OCI-LY1 (cell line): ENCODE data around the gene MET.

Experiments
- H2AFZ ChIP-seq: fragments of 200-600 bp; sonication (generic), shearing (Covaris generic); 2 replicates; pipeline ENCODE4 v1.6.0; 2014; ENCODE audit warnings: antibody characterized with exemption, mild to moderate bottlenecking, low read length
- H3F3A ChIP-seq: fragments of 200-600 bp; sonication (generic), shearing (Covaris generic); 2 replicates; pipeline ENCODE4 v1.6.0; 2014; ENCODE audit warnings: mild to moderate bottlenecking, antibody characterized with exemption, low read length, moderate library complexity; ENCODE audit not compliant: insufficient read depth
- H3K27ac ChIP-seq: fragments of 200-600 bp; sonication (generic); 2 replicates; pipeline ENCODE4 v1.5.1; 2014; ENCODE audit warnings: low read length, mixed run types, mild to moderate bottlenecking, low read depth; ENCODE audit not compliant: poor library complexity, severe bottlenecking
- H3K27me3 ChIP-seq: fragments of 200-600 bp; sonication (generic); 2 replicates; pipeline ENCODE4 v1.6.0; 2014; ENCODE audit warnings: antibody characterized with exemption, mild to moderate bottlenecking, low read length, moderate library complexity; ENCODE audit not compliant: insufficient read depth
- H3K36me3 ChIP-seq: fragments of 200-600 bp; sonication (generic); 2 replicates; pipeline ENCODE4 v1.6.1; 2014; ENCODE audit warnings: mild to moderate bottlenecking, antibody characterized with exemption, low read length, moderate library complexity, mixed read lengths; ENCODE audit not compliant: insufficient read depth
- H3K4me1 ChIP-seq: fragments of 200-600 bp; sonication (generic); 2 replicates; pipeline ENCODE4 v1.5.1; 2014; ENCODE audit warnings: mild to moderate bottlenecking, low read length, moderate library complexity; ENCODE audit not compliant: insufficient read depth, severe bottlenecking
- H3K4me2 ChIP-seq: fragments of 200-600 bp; sonication (generic), shearing (Covaris generic); 2 replicates; pipeline ENCODE4 v1.6.1; 2014; ENCODE audit warnings: low read length
- H3K4me3 ChIP-seq: fragments of 200-600 bp; sonication (generic); 2 replicates; pipeline ENCODE4 v1.5.1; 2014; ENCODE audit warnings: low read length, low read depth, mild to moderate bottlenecking, mixed read lengths; ENCODE audit not compliant: poor library complexity, severe bottlenecking
- H3K79me2 ChIP-seq: fragments of 200-600 bp; shearing (Covaris generic); 2 replicates; pipeline ENCODE4 v1.6.1; 2016; ENCODE audit warnings: mixed run types, low read length, mixed read lengths; ENCODE audit not compliant: insufficient read depth
- H3K9ac ChIP-seq: fragments of 200-600 bp; sonication (generic), shearing (Covaris generic); 2 replicates; pipeline ENCODE4 v1.6.1; 2014; ENCODE audit warnings: mild to moderate bottlenecking, low read length, mixed read lengths
- H3K9me2 ChIP-seq: fragments of 200-600 bp; sonication (generic), shearing (Covaris generic); 2 replicates; pipeline ENCODE4 v1.6.1; 2014; ENCODE audit warnings: low read depth, mild to moderate bottlenecking, low read length, mixed read lengths
- H3K9me3 ChIP-seq: fragments of 200-600 bp; shearing (Covaris generic); 2 replicates; pipeline ENCODE4 v1.6.1; 2014; ENCODE audit warnings: low read length, mixed read lengths
- H4K20me1 ChIP-seq: fragments of 200-600 bp; sonication (generic), shearing (Covaris generic); 2 replicates; pipeline ENCODE4 v1.6.0; 2016; ENCODE audit warnings: mild to moderate bottlenecking, low read length; ENCODE audit not compliant: insufficient read depth
- CTCF ChIP-seq: fragments of 200-600 bp; sonication (generic), shearing (Covaris generic); IDR thresholded peaks from 2 replicates; pipeline ENCODE4 v1.5.1; 2017; ENCODE audit warnings: mild to moderate bottlenecking, antibody characterized with exemption, low read length, moderate library complexity, mixed read lengths
- EZH2 ChIP-seq: fragments of 200-600 bp; sonication (generic), shearing (Covaris generic); IDR thresholded peaks from 2 replicates; pipeline ENCODE4 v1.8.0; 2017; ENCODE audit warnings: borderline replicate concordance, mixed run types, mild to moderate bottlenecking, antibody characterized with exemption, low read length, moderate library complexity, mixed read lengths

The MET gene

GRCh38 chr7:116671681-116672595 is at the start of gene MET:
MET (plus strand) TSS chr7:116672196; CDS start chr7:116699085, 26,889 bp downstream.
- Histone ChIP-seq H3K27me3 (no peaks in the 10 kb centered on the region; the same call in 1 of the 2 replicates), H3K36me3 (no peaks in the 10 kb centered on the region), H3F3A (no peaks in the 10 kb centered on the region), H3K9me3 (no peaks in the 10 kb centered on the region), H3K4me2 (peak within 1 kb of the TSS; percentile 62), H3K4me3 (peak within 1 kb of the TSS; percentile 45), H3K4me1 (peaks cover 5% of the 10 kb centered on the region), H3K27ac (no peak within 1 kb of the TSS), H2AFZ (no peak within 1 kb of the TSS), H4K20me1 (no peaks in the 10 kb centered on the region), H3K9me2 (no peaks in the 10 kb centered on the region), H3K79me2 (no peaks in the 10 kb centered on the region), H3K9ac (no peak within 1 kb of the TSS)
- TF ChIP-seq CTCF (peak; percentile 38; the same call in 1 of the 2 replicates), EZH2 (no peak)

- Histone ChIP-seq H3K9ac (no peak overlapping the region), H3K27me3 (0 out of 2 replicates have a peak, but pooled peaks cover 4% of the 10 kb centered on the region), H3K36me3 (no peaks in the 10 kb centered on the region)
These were observed 45.1 kb upstream of the MET start for GRCh38 chr7:116626886-116627285.

GRCh38 chr7:116629051-116629463 is 42.9 kb upstream of the MET start:
- Histone ChIP-seq H2AFZ (no peak overlapping the region), H3F3A (no peaks in the 10 kb centered on the region), H3K9me3 (no peaks in the 10 kb centered on the region), H4K20me1 (no peaks in the 10 kb centered on the region), H3K9ac (no peak overlapping the region), H3K4me1 (peaks cover 4% of the 10 kb centered on the region), H3K27me3 (0 out of 2 replicates have a peak, but pooled peaks cover 4% of the 10 kb centered on the region), H3K9me2 (no peaks in the 10 kb centered on the region), H3K4me3 (no peak overlapping the region), H3K27ac (no peak overlapping the region), H3K36me3 (no peaks in the 10 kb centered on the region), H3K79me2 (no peaks in the 10 kb centered on the region), H3K4me2 (no peak overlapping the region)
- no peak for TF ChIP-seq EZH2
- no peak for TF ChIP-seq CTCF

More at GRCh38 chr7:116626886-116627285, 45.1 kb upstream of the MET start:
- no peaks in the 10 kb centered on the region for H3K9me3 ChIP-seq
- no peak for TF ChIP-seq CTCF
- no peak for TF ChIP-seq EZH2
- peaks cover 4% of the 10 kb centered on the region for H3K4me1 ChIP-seq
- no peaks in the 10 kb centered on the region for H3K9me2 ChIP-seq
- H3K4me2 ChIP-seq: peak overlapping the region; percentile 42
- H3F3A ChIP-seq: no peaks in the 10 kb centered on the region
- no peaks in the 10 kb centered on the region for H4K20me1 ChIP-seq
- H2AFZ ChIP-seq: peak overlapping the region; percentile 27
- no peaks in the 10 kb centered on the region for H3K79me2 ChIP-seq
- no peak overlapping the region for H3K4me3 ChIP-seq
- H3K27ac ChIP-seq: no peak overlapping the region
